Liver (tissue), 9 donors: ENCODE data around the gene MBP. TPM values are rescaled to one million over a fixed set of nuclear protein-coding genes. Genes with fewer than 3 reads are reported as not detected.
A peak's percentile ranks its signal among the peaks of the same experiment; 100 is the strongest.

Experiments used
- DNase-seq: peaks from one replicate; pipeline ENCODE4 v3.0.0-alpha.2; 2017; ENCODE audit warnings: low spot score
- H3K27ac ChIP-seq, 2 donors: one replicate each; pipeline ENCODE4 v1.7.0; 2013; ENCODE audit warnings: inconsistent platforms in 2 of 2, low read length in 2 of 2, control low read depth in 1 of 2, low read depth in 1 of 2, mild to moderate bottlenecking in 1 of 2
- H3K27me3 ChIP-seq, 4 donors: one replicate each; pipeline versions ENCODE4 v1.6.1 to v1.7.0; 2013; ENCODE audit warnings: low read length in 3 of 4, inconsistent platforms in 1 of 4, mild to moderate bottlenecking in 1 of 4, moderate library complexity in 1 of 4; ENCODE audit not compliant: control insufficient read depth in 4 of 4, insufficient read depth in 4 of 4
- H3K36me3 ChIP-seq, 4 donors: one replicate each; pipeline versions ENCODE4 v1.6.1 to v1.7.0; 2013; ENCODE audit warnings: low read length in 3 of 4, mild to moderate bottlenecking in 3 of 4, low read depth in 1 of 4, moderate library complexity in 1 of 4; ENCODE audit not compliant: control insufficient read depth in 4 of 4, insufficient read depth in 3 of 4
- H3K4me1 ChIP-seq, 4 donors: one replicate each; pipeline versions ENCODE4 v1.6.1 to v1.7.0; 2013; ENCODE audit warnings: low read length in 3 of 4, mild to moderate bottlenecking in 3 of 4, moderate library complexity in 1 of 4; ENCODE audit not compliant: control insufficient read depth in 4 of 4, insufficient read depth in 4 of 4
- H3K4me3 ChIP-seq, 3 donors: one replicate each; pipeline versions ENCODE4 v1.6.1 to v1.7.0; 2013; ENCODE audit warnings: low read length in 3 of 3, control low read depth in 1 of 3, low read depth in 1 of 3, mild to moderate bottlenecking in 1 of 3
- H3K9ac ChIP-seq, 2 donors: one replicate each; pipeline ENCODE4 v1.7.0; 2013; ENCODE audit warnings: low read length in 2 of 2, mild to moderate bottlenecking in 2 of 2, moderate library complexity in 2 of 2, control low read depth in 1 of 2, low read depth in 1 of 2
- H3K9me3 ChIP-seq, 4 donors: one replicate each; pipeline versions ENCODE4 v1.6.1 to v1.7.0; 2013; ENCODE audit warnings: low read length in 3 of 4; ENCODE audit not compliant: control insufficient read depth in 4 of 4
- ATF3 ChIP-seq: IDR thresholded peaks from 2 replicates; pipeline ENCODE4 v1.6.1; 2016; ENCODE audit warnings: antibody characterized with exemption
- FOXA1 ChIP-seq: IDR thresholded peaks from 2 replicates; pipeline ENCODE4 v1.6.1; 2016; ENCODE audit warnings: antibody characterized with exemption
- FOXA2 ChIP-seq: IDR thresholded peaks from 2 replicates; pipeline ENCODE4 v1.6.1; 2016; ENCODE audit warnings: antibody characterized with exemption
- GABPA ChIP-seq, 2 donors: IDR thresholded peaks in 1 of 2; conservative IDR thresholded peaks in 1 of 2; 2 replicates each; pipeline ENCODE4 v1.6.1; 2016; ENCODE audit warnings: antibody characterized with exemption in 2 of 2, mild to moderate bottlenecking in 1 of 2, moderate library complexity in 1 of 2
- HNF4A ChIP-seq, 2 donors: conservative IDR thresholded peaks; 2 replicates each; pipeline ENCODE4 v1.6.1; 2016; ENCODE audit warnings: antibody characterized with exemption in 2 of 2, mild to moderate bottlenecking in 2 of 2
- HNF4G ChIP-seq: IDR thresholded peaks from 2 replicates; pipeline ENCODE4 v1.6.1; 2016; ENCODE audit warnings: antibody characterized with exemption
- JUND ChIP-seq, 2 donors: IDR thresholded peaks; 2 replicates each; pipeline ENCODE4 v1.6.1; 2016; ENCODE audit warnings: antibody characterized with exemption in 2 of 2
- MAX ChIP-seq: IDR thresholded peaks from 2 replicates; pipeline ENCODE4 v1.6.1; 2016; ENCODE audit warnings: antibody characterized with exemption
- NR2F2 ChIP-seq: IDR thresholded peaks from 2 replicates; pipeline ENCODE4 v1.6.1; 2016; ENCODE audit warnings: antibody characterized with exemption
- SP1 ChIP-seq: IDR thresholded peaks from 2 replicates; pipeline ENCODE4 v1.6.1; 2018; ENCODE audit warnings: antibody characterized with exemption, mild to moderate bottlenecking
- YY1 ChIP-seq: IDR thresholded peaks from 2 replicates; pipeline ENCODE4 v1.6.1; 2016; ENCODE audit warnings: antibody characterized with exemption, mild to moderate bottlenecking
- WGBS: extraction: QIAGEN DNeasy Blood & Tissue Kit; methylation state at CpG from one replicate; pipeline ENCODE4 v1.1.7; 2013; 5-methylcytosine and 5-hydroxymethylcytosine counted together
- polyA plus RNA-seq, 2 donors: library from polyadenylated mRNA; stranded (reverse) in 1 of 2; unstranded in 1 of 2; fragments of 200-250 nt in 1 of 2; fragments of >200 nt in 1 of 2; fragmentation: Nextera tagmentation in 1 of 2; extraction: Ambion mirVana in 1 of 2; gene quantifications; one replicate each; pipeline versions ENCODE4 v1.2.1 to v1.2.3, GENCODE V29; 2013 to 2015
- total RNA-seq, 2 donors: library from RNA; depleted of rRNA; stranded (reverse); fragments of >200 nt; gene quantifications; one replicate each; pipeline ENCODE4 v1.2.3, GENCODE V29; 2014
- TF ChIP-seq, protein P1 (sequence below): IDR thresholded peaks from 2 replicates; pipeline ENCODE4 v1.6.1; 2016; ENCODE audit warnings: antibody characterized with exemption, mild to moderate bottlenecking
- TF ChIP-seq, protein P2 (sequence below): IDR thresholded peaks from 2 replicates; pipeline ENCODE4 v1.6.1; 2016; ENCODE audit warnings: antibody characterized with exemption
- donor health status: healthy.
- donor health status: healthy.
- donor health status: healthy.
- donor health status: healthy.
- donor health status: healthy.

The MBP gene
- total and polyA plus RNA-seq, 4 donors: 9.7 to 23.3 (median 17.7) TPM

DNA sequence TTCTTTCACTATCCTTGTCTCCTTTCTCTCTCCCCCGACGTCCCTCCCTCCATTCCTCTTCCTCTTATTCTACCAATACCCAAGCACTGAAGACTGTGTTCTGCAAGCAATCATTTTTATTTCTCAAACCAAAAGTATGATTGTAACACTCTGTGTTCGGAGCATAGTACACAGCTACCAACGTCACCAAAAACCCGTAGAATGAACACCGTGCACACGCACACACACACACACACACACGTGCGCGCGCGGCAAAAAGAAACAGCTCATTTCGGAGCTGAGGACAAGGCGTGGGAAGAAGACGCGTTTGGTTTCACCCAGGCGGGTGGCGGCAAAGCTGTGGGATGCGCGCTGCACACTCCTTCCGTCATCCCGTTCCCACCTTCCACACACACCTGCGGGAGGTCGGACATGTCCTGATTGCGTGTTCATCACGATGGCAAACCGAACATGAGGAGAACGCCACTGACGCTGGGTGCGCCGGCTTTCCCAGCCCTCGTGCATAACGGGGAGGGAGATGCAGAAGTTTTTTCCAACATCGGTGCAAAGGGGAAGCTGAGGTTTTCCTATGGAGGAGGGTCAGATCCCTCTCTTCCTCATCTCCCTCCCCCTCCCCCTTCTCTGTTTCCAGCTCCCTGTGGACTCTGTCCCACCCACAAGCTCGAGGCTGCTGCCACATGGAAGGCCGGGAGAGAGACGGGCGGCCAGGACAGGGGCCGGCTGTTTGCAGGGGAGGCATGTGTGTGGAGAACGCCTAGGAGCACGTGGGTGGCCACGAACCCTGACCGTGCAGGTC is 20.4 kb downstream of the MBP start:
- TF ChIP-seq JUND (IDR thresholded peaks at IDR 0.05) (no peak), MAX (no peak)
- 86% methylated on average over 43 of the region's 43 CpGs for WGBS
- H3K27me3 ChIP-seq: no peaks in the 10 kb centered on the region

DNA sequence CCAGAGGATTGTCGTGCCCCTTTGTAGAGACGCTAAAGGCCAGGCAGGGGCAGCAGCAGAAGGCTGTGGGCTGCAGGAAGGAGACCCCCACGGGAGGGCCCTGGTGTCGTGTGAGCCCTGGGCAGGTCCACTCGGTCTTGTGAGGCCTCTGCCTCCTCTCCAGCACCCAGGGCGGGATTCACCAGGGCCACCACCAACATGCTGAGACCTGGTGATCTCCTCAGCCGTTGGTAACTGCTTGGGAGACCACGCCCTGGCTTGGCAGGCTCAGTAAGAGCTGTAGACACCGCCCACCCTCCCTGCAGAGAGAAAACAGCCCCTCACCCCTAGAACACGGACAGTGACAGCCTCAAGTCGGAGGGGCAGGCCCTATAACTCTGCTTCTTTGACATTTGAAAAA is 21.1 kb downstream of the MBP start:
- Histone ChIP-seq H3K9ac (no peak overlapping the region), H3K27me3 (no peaks in the 10 kb centered on the region), H3K36me3 (no peaks in the 10 kb centered on the region), H3K4me3 (no peak overlapping the region), H3K4me1 (peaks cover 15 to 37% (median 26%) of the 10 kb centered on the region in 4 donors), H3K27ac (peak overlapping the region; percentile 38 to 39), H3K9me3 (no peaks in the 10 kb centered on the region)
- TF ChIP-seq SP1: no peak
- no peak for TF ChIP-seq FOXA2
- no peak for TF ChIP-seq HNF4A (conservative IDR thresholded peaks at IDR 0.05)
- TF ChIP-seq GABPA (IDR thresholded peaks at IDR 0.05 in 1 of 2, conservative IDR thresholded peaks at IDR 0.05 in 1 of 2): no peak
- no peak for TF ChIP-seq ATF3
- TF ChIP-seq NR2F2: no peak
- TF ChIP-seq YY1: no peak
- no peak for TF ChIP-seq FOXA1
- TF ChIP-seq JUND (IDR thresholded peaks at IDR 0.05): no peak
- no peak for TF ChIP-seq HNF4G
- TF ChIP-seq, protein P1, sequence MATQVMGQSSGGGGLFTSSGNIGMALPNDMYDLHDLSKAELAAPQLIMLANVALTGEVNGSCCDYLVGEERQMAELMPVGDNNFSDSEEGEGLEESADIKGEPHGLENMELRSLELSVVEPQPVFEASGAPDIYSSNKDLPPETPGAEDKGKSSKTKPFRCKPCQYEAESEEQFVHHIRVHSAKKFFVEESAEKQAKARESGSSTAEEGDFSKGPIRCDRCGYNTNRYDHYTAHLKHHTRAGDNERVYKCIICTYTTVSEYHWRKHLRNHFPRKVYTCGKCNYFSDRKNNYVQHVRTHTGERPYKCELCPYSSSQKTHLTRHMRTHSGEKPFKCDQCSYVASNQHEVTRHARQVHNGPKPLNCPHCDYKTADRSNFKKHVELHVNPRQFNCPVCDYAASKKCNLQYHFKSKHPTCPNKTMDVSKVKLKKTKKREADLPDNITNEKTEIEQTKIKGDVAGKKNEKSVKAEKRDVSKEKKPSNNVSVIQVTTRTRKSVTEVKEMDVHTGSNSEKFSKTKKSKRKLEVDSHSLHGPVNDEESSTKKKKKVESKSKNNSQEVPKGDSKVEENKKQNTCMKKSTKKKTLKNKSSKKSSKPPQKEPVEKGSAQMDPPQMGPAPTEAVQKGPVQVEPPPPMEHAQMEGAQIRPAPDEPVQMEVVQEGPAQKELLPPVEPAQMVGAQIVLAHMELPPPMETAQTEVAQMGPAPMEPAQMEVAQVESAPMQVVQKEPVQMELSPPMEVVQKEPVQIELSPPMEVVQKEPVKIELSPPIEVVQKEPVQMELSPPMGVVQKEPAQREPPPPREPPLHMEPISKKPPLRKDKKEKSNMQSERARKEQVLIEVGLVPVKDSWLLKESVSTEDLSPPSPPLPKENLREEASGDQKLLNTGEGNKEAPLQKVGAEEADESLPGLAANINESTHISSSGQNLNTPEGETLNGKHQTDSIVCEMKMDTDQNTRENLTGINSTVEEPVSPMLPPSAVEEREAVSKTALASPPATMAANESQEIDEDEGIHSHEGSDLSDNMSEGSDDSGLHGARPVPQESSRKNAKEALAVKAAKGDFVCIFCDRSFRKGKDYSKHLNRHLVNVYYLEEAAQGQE: no peak
- TF ChIP-seq, protein P2, sequence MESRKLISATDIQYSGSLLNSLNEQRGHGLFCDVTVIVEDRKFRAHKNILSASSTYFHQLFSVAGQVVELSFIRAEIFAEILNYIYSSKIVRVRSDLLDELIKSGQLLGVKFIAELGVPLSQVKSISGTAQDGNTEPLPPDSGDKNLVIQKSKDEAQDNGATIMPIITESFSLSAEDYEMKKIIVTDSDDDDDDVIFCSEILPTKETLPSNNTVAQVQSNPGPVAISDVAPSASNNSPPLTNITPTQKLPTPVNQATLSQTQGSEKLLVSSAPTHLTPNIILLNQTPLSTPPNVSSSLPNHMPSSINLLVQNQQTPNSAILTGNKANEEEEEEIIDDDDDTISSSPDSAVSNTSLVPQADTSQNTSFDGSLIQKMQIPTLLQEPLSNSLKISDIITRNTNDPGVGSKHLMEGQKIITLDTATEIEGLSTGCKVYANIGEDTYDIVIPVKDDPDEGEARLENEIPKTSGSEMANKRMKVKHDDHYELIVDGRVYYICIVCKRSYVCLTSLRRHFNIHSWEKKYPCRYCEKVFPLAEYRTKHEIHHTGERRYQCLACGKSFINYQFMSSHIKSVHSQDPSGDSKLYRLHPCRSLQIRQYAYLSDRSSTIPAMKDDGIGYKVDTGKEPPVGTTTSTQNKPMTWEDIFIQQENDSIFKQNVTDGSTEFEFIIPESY: no peak
- DNase-seq: peak; percentile 50
- WGBS: 84% methylated on average over 11 of the region's 11 CpGs

More for the DNA sequence above, 20.4 kb downstream of the MBP start:
- H3K27ac ChIP-seq: peak overlapping the region; percentile 29 to 38
- H3K4me3 ChIP-seq: no peak overlapping the region
- H3K36me3 ChIP-seq: no peaks in the 10 kb centered on the region
- peaks cover 15 to 43% (median 26%) of the 10 kb centered on the region in 4 donors for H3K4me1 ChIP-seq
- no peak overlapping the region for H3K9ac ChIP-seq
- DNase-seq: no peak
- H3K9me3 ChIP-seq: no peaks in the 10 kb centered on the region
